Stimulated activated CD4-positive, alpha-beta T cell treated with anti-CD3 and anti-CD28 coated beads, TNF-alpha, amount 100 ng/mL, for 24 hours (primary cell): Measurements from ENCODE around the gene ACBD6.

Source experiments
- DNase-seq, 3 experiments: peaks; one replicate each; pipeline ENCODE4 v3.0.0-alpha.2; 2020; ENCODE audit warnings: low read depth in 3 of 3

The ACBD6 gene

DNA sequence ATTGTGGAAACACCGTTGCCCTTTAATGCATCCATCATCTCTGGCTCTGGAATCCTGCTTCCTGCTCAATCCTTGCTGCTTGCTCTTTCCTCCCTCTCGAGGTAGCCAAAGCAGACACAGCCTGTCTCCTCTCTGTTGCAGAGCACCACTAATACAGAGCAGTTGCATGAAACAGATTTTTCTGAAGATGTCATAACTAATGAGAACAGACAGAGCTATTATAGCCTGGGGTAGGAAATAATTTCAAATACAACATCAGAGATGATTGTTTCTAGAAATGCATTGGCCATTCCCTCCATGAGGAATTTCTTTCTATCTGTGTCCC, 23.3 kb upstream of the ACBD6 start:
- DNase-seq = no peak

DNA sequence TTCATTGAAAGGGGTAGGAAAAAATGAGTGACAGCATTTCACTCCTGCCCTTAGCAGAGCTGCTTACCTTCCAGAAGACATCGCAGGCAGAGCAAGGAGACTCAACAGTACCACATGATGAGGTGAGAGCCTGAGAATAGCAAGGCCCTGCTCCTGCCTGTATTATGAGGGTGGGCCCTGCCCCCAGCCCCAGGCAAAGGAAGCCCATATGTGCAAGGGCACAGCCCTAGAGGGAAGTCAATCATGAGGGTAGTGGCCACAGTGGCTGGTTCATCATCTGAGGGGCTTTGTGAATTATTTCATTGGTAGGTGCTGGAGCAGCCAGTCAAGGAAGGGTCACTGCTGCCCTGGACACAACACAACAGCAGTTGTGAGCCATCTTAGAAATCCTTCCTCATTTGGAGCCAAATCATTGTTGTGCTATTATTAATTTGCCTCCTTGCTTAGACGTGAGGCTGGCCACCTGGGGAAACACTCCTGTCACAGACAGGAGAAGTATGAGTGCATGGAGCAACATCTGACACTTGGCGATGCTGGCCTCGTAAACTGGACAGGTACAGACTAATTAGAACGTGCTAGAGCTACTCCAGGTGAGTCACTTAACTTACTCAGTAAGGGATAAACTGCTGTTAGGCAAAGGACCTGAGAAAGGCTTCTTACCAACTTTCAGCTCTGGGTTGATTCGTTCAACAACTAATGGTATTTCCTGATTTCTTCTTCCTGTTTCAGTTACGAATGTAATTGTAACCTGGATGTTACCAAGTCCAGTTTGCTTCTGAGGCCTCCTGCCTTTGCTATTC, 22.7 kb upstream of the ACBD6 start:
- no peak for DNase-seq

- DNase-seq = no peak
Measured at GRCh38 chr1:180524160-180524914, 22.0 kb upstream of the ACBD6 start.

GRCh38 chr1:180522213-180522515, 19.8 kb upstream of the ACBD6 start:
- no peak for DNase-seq

DNA sequence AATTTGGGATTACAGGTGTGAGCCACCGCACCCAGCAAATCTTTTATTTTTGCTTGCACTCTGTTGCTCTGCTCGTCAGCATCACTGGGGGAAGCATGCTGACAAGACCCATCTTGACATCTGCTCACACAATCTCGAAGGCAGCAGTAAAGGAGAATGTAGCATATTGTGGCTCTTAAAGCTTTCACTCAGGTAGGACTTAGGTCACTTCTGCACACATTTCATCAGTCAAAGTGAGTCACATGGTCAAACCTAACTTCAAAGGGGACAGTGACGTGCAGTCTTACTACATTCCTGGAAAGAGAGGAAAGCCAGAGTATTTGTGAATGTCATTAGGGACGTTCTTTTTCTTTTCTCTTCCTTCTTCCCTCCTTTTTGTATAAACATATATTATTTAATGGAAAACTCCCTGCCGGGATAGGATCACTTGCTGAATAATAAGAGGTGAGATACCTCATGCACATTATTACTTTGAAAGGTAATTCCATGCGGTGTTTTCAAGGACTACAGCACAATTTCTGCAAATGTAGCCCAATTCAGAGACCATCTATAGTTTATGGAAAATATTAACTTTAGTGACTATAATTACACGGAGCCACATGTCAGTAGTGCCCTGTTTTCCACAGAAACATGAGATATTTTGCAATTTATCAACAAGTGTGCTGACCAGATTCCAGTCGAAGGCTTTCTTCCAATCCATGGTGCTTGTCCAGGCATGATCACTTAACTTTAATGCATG, 19.3 kb upstream of the ACBD6 start:
- no peak for DNase-seq

GRCh38 chr1:180519846-180520245, 17.5 kb upstream of the ACBD6 start:
- no peak for DNase-seq

GRCh38 chr1:180515857-180516388, 13.5 kb upstream of the ACBD6 start:
- peak; percentile 24 to 49 (median 43) for DNase-seq

DNA sequence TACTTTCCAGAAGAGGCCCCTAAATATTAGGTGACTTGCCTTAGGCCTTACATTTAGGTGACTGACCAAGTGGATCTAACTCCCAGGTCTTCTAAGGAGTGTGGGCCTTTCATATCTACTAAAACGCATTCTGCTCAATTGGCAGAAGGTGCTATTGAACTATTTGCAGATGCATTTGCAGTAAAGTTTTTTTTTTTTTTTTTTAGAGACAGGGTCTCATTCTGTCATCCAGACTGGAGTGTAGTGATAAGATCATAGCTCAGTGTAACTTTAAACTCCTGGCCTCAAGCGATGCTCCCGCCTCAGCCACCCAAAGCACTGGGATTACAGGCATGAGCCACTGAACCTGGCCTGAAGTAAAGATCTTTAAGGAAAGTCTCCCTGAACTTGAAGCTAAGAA, 13.0 kb upstream of the ACBD6 start:
- DNase-seq = no peak

DNA sequence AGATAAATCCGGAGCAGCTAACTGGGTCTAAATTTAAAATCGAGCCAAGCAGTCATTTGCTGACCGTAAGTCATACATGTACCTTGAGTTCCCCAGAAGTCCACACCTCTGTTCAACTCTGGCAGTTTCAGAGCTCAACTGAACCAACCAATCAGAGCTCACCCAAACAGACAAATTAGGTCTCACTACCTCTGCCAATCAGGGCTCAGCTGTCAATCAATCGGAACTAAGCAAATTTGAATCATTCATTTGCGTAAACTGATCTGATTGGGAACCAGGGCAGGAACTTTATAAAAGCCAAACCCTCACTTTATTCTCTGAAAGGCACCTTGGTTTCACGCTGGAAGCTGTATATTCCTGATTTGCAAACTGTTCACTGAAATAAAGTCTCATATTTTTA, 11.2 kb upstream of the ACBD6 start:
- no peak for DNase-seq

- no peak for DNase-seq
Measured at GRCh38 chr1:180510882-180511281, 8.5 kb upstream of the ACBD6 start.

DNA sequence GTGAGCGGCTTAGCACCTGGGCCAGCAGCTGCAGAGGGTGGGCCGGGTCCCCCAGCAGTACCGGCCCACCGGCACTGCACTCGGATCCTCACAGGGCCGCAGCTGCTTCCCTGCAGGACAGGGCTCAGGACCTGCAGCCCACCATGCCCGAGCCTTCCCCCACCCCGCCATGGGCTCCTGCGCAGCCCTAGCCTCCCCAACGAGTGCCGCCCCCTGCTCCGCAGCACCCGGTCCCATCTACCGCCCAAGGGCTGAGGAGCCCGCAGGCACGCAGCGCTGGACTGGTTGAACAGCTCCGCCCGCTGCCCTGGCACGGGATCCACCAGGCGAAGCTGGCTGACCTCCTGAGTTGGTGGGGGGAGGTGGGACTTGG, 6.3 kb upstream of the ACBD6 start:
- DNase-seq = no peak

- no peak for DNase-seq
Measured at GRCh38 chr1:180507795-180508724, 5.7 kb upstream of the ACBD6 start.

DNA sequence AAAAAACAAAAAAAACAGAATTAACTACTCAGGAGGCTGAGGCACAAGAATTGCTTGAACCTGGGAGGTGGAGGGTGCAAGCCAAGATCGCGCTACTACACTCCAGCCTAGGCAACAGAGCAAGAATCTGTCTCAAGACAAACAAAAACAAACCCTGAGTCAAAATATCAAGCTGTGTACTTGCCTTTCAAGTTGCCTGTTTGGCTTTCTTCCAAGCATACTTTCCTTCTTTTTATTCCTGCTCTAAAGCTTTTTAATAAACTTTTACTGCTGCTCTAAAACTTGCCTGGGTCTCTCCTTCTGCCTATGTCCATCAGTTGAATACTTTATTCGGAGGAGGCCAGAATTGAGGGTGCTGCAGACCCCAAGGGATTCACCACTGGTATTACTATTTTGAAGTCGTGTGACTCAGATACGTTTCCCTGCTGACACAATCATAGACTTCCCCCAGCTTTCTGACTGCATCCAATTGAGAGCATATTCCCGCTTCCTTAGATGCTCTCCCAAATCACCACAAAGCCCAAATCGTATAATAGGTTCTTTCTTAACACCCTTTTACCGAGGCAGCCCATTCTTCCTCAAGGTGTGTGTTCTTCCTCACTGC, 3.5 kb upstream of the ACBD6 start:
- no peak for DNase-seq

DNA sequence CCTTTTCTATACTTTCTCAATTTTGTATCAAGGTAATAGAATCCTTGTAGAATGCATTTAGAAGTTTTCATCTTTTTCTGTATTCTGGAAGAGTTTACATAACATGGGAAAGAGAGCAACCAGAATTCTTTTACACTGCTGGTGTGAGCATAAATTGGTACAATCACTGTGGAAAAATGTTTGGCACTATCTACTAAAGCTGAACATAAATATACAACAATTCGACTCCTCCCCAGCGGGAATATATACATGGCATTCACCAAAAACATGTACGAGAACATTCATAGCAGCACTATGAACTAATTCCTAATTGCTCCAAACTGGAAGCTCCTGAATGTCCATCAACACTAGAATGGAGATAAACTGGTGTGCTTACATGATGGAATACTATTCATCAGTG, 1.8 kb upstream of the ACBD6 start:
- DNase-seq = no peak

DNA sequence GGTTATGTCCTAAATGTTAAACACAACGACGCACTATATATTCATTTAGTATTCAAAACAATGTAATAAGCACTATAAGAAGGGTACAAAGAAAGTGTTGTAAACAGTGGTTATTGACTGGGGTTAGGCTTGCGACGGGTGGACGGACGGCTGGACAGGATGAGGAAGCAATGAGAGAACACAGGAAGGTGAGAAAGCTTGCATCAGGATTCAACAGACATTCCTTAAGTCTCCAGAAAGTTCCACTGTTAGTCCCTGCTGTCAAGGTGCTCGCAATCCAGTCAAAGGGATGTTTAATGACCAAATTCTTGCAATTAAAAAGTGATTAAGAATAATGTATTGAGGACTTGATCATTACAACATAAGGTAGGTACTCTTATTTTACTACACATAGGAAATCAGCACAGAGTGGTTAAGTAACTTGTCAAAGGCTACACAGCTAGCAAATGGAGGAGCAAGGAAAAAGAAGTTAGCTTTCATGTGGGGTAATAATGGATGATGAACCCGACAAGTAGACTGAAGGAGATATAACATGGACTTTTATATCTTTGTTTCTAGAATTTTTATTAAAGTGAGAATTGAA, 994 bp upstream of the ACBD6 start:
- DNase-seq = no peak

DNA sequence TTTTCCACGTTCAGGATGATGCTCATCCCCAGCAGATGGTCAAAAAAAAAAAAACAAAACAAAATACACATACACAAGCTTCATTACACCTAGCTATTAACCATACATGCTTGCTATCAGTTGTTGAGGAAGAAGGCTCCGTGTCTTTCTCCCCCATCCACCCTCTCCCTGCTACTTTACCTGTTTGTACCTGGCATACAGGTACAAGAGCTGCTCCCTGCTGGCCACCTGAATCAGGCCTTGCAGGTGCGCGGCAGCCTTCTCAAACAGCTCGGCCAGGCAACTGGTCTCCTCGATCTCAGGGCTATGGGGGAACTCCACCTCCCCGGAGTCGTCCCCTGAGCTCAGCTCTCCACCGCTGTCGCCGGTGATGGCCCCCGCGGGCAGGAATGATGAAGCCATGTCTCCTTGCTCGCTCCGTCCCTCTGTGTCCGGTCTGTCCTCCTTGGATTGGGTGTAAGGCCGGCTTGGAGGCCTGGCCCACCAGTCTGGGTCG, 464 bp downstream of the ACBD6 start:
- no peak for DNase-seq

GRCh38 chr1:180500689-180501088, 1.7 kb downstream of the ACBD6 start:
- no peak for DNase-seq

GRCh38 chr1:180498594-180498993, 3.8 kb downstream of the ACBD6 start:
- DNase-seq = no peak

DNA sequence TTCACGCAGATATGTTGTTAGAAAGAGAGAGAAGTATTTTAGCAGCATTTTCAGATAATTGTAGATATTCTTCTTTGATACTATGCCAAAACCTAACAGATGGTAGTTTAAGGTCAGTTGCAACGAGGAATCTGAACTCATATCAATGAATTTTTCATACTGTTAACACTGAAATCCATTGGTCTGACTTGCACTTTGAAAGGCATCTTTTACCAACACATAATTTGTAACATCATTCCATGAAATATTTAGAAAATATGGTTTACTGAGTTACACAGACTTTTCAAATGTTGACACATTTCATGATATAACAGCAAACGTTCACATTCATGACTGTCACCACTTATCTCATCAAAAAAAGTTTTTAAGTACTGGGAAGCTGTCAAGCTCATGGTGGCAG, 4.6 kb downstream of the ACBD6 start:
- no peak for DNase-seq

DNA sequence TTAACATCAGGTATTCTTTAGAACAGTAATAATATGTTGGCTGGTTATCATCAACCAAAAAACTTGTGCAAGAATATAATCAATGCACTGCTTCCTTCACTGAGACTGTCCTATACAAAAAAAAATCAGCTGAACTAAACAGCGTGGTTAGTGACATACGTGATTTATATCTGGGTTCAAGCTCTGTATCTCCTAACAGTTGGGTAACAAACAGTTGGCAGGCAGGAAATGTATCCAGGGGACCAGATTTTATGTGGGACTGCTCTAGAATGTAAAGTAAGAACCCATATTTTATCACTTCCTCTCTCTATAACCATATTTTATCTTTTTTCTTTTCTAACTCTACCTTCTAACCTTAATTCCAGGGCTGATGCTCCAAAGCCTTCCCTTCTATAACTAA, 8.0 kb downstream of the ACBD6 start:
- no peak for DNase-seq

DNA sequence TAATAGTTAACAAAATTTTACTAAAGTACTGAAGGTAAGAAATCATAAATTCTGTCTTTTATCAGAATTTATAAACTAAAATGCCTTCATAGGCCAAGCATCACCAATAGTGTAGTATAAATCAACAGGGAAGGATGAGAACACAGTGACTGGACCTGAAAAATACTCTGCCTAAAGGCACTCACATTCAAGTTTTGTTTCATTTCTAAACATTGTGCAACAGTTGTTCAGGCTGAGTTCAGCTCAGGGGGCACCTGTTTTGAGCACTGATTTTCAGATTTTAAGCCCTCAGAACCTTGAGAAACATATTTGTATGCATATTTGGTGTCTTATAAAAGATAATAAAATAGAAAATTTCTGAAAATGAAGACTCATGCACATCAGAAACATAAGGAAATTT, 12.4 kb downstream of the ACBD6 start:
- DNase-seq = no peak
